ENCODE data around the gene TMEM88.

GRCh38 chr17:7897090-7897489 lies 42.2 kb downstream of the TMEM88 start:
- TF ChIP-seq CTCF (IDR thresholded peaks at IDR 0.05) (no peak), POLR2A (IDR thresholded peaks at IDR 0.05) (no peak), POLR2AphosphoS5 (IDR thresholded peaks at IDR 0.05) (no peak)
